ENCODE data around the gene CD1E. TPM values are rescaled to one million over a fixed set of nuclear protein-coding genes. Genes with fewer than 3 reads are reported as not detected.

Gene CD1E
- polyA plus RNA-seq, 3 donors = 3.1 to 6.3 (median 3.3) TPM

GRCh38 chr1:158356616-158357015 lies 2.9 kb downstream of the CD1E start:
- no peak for DNase-seq
- Histone ChIP-seq H3K9me3 (replicated peaks in 1 of 2; ENCODE audit: control insufficient read depth in 1 of 2, insufficient read depth in 1 of 2, low read length in 2 of 2) (no peaks in the 10 kb centered on the region), H3K4me2 (replicated peaks; ENCODE audit: extremely low read depth, low read length, poor library complexity, severe bottlenecking) (no peak overlapping the region), H3K36me3 (replicated peaks in 1 of 2; ENCODE audit: control insufficient read depth in 1 of 2, insufficient read depth in 2 of 2, low read length in 2 of 2) (no peaks in the 10 kb centered on the region), H3K9ac (ENCODE audit: insufficient read depth, low read length, poor library complexity, severe bottlenecking) (no peak overlapping the region), H3K4me1 (ENCODE audit: control insufficient read depth in 1 of 2, insufficient read depth in 2 of 2, low read length in 2 of 2) (peaks cover 16 to 19% of the 10 kb centered on the region in 2 donors), H2AFZ (ENCODE audit: insufficient read depth, low read depth, low read length, poor library complexity, severe bottlenecking) (no peak overlapping the region), H4K20me1 (ENCODE audit: insufficient read depth, low read length) (no peaks in the 10 kb centered on the region), H3K27me3 (ENCODE audit: control insufficient read depth in 2 of 2, insufficient read depth in 2 of 2, low read length in 2 of 2) (peaks cover 0 to 2% of the 10 kb centered on the region in 2 donors), H3K27ac (ENCODE audit: low read depth in 1 of 2, low read length in 2 of 2) (no peak overlapping the region), H3K4me3 (replicated peaks in 1 of 3; ENCODE audit: low read depth in 2 of 3, low read length in 3 of 3) (no peak overlapping the region), H3K79me2 (ENCODE audit: insufficient read depth, low read length) (no peaks in the 10 kb centered on the region)
- Mint-ChIP-seq H3K9me3 (peaks cover 0 to 2% (median 0%) of the 10 kb centered on the region in 7 donors), H3K36me3 (no peaks in the 10 kb centered on the region), H3K27me3 (ENCODE audit: low read depth in 3 of 3) (peaks cover 7 to 22% (median 10%) of the 10 kb centered on the region in 3 donors), H3K4me1 (peaks cover 21% of the 10 kb centered on the region), H3K4me3 (peak overlapping the region in 1 of 2 donors; percentile 18), H3K27ac (no peak overlapping the region)
- TF ChIP-seq CTCF (IDR thresholded peaks at IDR 0.05) = no peak
- intact Hi-C loops (cut with micrococcal nuclease) = no loop called here
- WGBS (ENCODE audit: insufficient coverage) = no CpG with 5 or more reads among the region's 3 CpGs

GRCh38 chr1:158357441-158357840 lies 3.7 kb downstream of the CD1E start:
- no CpG with 5 or more reads among the region's 1 CpG for WGBS (ENCODE audit: insufficient coverage)

More at GRCh38 chr1:158357441-158357840, 3.7 kb downstream of the CD1E start:
- intact Hi-C loops (cut with micrococcal nuclease) = no loop called here
- Histone ChIP-seq H2AFZ (ENCODE audit: insufficient read depth, low read depth, low read length, poor library complexity, severe bottlenecking) (no peak overlapping the region), H3K9me3 (replicated peaks in 1 of 2; ENCODE audit: control insufficient read depth in 1 of 2, insufficient read depth in 1 of 2, low read length in 2 of 2) (no peaks in the 10 kb centered on the region), H3K27ac (ENCODE audit: low read depth in 1 of 2, low read length in 2 of 2) (no peak overlapping the region), H3K4me3 (replicated peaks in 1 of 3; ENCODE audit: low read depth in 2 of 3, low read length in 3 of 3) (no peak overlapping the region), H3K36me3 (replicated peaks in 1 of 2; ENCODE audit: control insufficient read depth in 1 of 2, insufficient read depth in 2 of 2, low read length in 2 of 2) (no peaks in the 10 kb centered on the region), H4K20me1 (ENCODE audit: insufficient read depth, low read length) (no peaks in the 10 kb centered on the region), H3K4me2 (replicated peaks; ENCODE audit: extremely low read depth, low read length, poor library complexity, severe bottlenecking) (no peak overlapping the region), H3K79me2 (ENCODE audit: insufficient read depth, low read length) (no peaks in the 10 kb centered on the region), H3K4me1 (ENCODE audit: control insufficient read depth in 1 of 2, insufficient read depth in 2 of 2, low read length in 2 of 2) (peaks cover 16 to 19% of the 10 kb centered on the region in 2 donors), H3K9ac (ENCODE audit: insufficient read depth, low read length, poor library complexity, severe bottlenecking) (no peak overlapping the region), H3K27me3 (ENCODE audit: control insufficient read depth in 2 of 2, insufficient read depth in 2 of 2, low read length in 2 of 2) (peaks cover 0 to 2% of the 10 kb centered on the region in 2 donors)
- Mint-ChIP-seq H3K4me3 (no peak overlapping the region), H3K9me3 (peaks cover 0 to 3% (median 1%) of the 10 kb centered on the region in 7 donors), H3K4me1 (peaks cover 21% of the 10 kb centered on the region), H3K36me3 (no peaks in the 10 kb centered on the region), H3K27me3 (ENCODE audit: low read depth in 3 of 3) (peaks cover 7 to 22% (median 10%) of the 10 kb centered on the region in 3 donors), H3K27ac (no peak overlapping the region)
- DNase-seq = no peak
- TF ChIP-seq CTCF (IDR thresholded peaks at IDR 0.05) = no peak

All from CD14-positive monocyte (primary cell).